ENCODE data around the gene SLC7A6.

The SLC7A6 gene

DNA sequence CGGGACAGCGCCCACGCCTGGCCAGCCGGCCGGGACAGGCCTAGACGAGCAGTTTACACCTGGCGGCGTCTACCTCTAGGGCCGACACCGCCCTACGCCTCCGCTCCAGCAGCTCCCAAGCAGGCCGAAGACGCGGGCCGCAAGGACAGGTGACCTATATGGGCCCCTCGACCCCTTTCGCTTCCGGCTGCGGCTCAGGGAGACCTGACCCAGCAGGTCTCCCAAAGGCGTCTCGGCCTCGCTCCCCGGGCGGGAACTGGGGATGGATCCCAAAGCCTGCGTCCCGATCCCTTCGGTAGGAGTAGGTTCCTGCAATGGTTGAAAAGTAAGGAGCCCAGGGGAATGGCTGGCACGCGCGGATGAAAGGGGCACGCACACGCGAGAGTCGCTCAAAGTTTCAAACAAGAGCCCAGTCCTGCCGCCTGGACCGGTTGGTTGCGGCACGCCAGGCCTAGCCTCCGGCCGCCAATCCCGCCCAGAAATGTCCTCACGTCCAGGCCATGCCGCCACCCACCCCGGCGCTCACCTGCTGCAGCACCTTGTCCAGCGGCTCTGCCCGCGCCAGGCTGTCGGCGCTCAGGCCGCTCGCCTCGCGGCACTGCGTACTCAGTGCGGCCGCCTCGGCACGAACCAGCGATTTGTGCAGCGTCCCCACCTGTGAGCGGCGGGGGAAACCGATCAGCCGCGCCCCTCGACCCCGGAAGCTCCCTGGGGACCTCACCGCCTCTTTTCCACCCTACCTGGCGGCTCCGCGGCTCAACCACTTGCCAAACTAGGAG lies 29.0 kb upstream of the SLC7A6 start:
- DNase-seq, result no peak

DNA sequence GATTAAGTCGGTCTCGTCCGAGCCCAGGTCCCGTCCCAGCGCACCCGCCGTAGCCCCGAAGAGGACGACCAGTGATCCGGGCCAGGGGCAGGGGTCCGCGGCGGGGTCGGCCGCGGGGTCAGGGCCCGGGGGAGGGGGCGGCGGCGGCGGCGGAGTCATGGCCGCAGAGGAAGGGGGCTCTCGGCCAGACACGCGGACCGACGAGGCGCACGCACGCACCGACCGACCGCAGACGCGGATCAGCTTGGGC lies 28.5 kb upstream of the SLC7A6 start, which contains the start of gene ESRP2:
Gene ESRP2, minus strand, starts transcription at position 241 of the 250 bp plus-strand sequence. Its CDS starts 82 bp downstream, at position 159.
- DNase-seq, result no peak

DNA sequence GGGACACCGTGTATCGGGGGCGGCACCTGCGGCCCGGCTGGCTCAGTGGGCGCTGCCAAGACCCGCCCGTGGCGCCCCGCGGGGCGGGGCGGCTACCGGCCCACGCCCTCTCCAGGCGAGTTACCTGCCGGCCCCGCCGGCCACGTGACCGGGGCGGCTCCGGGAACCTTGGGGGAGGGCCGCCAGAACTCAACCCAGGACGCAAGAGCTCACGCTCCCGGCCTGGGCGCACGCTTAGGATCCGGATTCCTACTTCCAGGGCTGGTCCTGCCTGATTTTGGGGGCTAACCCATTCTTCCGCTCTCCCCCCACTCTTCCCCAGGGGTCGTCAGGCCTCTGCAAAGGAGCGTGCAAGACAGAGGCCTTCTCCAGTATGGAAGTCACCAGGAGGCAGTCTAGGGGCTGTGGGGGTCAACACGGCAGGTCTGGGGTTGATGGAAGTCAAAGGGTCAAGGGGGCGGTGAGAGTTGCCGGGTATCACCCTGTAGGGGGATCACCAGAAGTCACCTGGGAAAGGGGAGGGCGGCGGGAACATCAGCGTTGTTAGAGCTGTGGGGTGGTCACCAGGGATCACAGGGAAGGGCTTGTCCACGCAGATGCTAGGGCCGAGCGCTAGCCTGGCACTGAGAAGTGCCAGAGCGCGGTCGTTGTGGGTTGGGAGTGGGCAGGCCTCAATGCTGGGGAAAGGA lies 28.0 kb upstream of the SLC7A6 start:
- DNase-seq, result no peak

DNA sequence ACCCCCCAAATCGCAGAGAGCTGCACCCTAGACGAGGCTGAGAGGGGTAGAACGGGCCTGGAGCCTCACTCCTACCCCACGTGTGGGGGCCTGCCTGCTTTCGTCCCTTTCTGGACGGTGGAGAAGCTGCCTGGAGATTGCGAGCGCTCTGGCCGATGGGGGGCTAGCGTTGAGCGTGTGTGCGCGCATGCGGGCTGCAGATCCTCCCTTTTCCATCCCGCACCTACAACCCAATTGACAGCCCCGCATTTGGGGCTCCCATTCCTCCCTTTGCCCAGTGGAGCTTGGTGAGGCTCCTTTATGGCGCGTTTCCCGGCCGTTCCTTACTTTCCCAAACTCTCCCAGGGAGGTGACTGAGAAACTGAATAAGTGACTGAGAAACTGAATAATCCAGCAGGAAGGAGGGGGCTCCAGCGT lies 27.5 kb upstream of the SLC7A6 start:
- DNase-seq, result no peak

DNA sequence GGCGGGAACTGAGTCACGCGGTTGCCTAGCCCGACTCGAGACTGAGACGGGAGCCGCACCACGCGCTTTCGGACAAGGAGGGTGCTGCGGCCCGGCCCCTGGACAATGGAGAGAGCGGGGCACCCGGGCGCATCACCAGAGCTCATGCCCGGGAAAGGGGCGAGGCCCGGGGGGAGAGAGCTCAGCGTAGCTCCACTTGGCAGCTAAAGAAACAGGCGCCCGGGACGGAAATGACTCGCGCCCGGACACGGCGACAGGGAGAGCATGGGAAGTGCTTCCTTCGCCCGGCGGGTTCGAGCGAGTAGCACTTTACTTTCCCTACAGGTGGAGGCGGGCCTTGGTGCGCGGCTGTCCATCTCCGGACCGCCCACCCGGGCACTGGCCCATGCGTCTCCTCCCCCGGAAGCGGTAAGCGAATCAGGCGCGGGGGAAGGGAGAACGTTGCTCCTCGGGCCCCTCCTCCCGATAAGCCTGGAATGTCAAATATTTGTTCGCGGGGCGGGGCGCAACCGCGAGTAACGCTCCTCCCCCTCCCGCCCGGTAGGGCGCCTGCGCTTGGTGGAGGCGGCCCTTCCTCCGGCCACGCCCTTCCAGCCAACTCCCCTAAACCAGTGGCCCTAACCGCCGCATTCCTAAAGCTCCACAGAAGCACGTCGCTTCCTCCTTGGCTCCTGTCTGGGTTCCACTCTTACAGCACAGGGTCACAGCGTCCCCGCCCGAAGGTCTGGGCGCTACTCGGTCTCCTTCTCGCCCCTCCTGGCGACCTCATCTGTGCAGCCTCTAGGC lies 26.9 kb upstream of the SLC7A6 start:
- peak; percentile 94 for DNase-seq

DNA sequence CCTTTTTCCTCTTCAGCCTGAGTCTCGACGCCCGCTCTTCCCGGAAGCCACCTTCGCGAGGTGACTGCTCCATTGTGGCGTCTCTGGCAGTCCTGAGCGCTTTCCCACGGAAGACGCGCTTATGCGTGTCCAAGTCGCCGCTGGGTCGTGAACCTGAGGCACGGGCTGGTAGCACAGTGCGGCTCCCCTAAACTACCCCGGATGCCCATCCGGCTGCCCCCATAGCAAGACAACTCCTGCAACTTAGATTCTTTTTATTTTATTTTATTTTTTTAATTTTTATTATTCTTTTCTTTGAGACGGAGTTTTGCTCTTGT lies 26.3 kb upstream of the SLC7A6 start:
- DNase-seq, result no peak

DNA sequence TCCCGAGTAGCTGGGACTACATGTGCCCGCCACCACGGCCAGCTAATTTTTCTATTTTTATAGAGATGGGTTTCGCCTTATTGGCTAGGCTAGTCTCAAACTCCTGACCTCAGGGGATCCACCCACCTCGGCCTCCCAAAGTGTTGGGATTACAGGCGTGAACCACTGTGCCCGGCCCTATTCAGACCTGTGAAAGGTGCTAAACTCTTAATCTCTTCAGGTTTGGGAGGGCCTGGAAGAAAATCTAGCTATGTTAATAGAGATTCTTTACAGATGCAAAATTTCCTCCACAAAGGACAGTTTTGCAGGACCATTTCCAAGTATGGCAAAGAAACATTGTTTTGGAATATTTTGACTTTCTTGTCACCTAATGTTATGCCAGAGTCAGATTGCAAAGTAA lies 22.2 kb upstream of the SLC7A6 start:
- DNase-seq, result no peak

DNA sequence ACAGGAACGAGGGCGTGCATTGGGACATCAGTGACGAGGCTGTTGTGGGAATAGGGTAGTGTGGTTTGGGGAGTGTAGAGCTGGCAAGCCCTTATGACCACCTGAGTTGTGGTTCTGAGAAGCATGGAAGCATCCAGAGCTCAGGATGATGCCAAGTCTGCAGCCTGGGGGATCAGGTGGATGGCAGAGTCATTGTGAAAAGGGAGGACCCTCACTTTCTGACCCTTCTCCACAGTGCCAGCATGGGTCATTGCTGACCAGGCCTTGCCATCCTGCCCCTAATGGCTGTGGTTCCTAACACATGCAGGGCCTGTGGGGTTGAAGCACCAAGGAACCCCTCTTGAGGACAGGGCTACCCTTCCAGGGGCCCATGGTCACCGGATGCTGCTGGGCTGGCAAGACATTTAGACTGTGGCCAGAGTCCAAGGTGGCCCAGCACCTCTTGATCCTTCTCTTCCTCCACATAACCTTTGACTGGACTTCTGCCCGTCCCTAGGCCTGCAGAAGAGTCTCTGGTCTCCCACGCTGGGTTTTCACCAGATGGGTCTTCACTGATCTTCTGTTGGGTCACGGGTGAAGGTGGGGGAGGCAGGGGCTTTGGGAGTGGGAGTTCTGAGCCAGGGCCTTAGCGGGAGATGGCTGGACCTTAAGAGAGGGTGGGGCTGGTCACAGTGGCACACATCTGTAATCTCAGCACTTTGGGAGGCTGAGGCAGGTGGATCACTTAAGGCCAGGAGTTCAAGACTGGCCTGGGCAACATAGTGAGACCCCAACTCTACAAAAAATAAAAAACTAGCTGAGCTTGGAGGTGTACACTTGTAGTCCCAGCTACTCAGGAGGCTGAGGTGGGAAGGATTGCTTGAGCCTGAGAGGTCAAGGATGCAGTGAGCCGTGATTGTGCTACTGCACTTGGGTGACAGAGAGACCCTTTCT lies 21.1 kb upstream of the SLC7A6 start:
- no peak for DNase-seq

DNA sequence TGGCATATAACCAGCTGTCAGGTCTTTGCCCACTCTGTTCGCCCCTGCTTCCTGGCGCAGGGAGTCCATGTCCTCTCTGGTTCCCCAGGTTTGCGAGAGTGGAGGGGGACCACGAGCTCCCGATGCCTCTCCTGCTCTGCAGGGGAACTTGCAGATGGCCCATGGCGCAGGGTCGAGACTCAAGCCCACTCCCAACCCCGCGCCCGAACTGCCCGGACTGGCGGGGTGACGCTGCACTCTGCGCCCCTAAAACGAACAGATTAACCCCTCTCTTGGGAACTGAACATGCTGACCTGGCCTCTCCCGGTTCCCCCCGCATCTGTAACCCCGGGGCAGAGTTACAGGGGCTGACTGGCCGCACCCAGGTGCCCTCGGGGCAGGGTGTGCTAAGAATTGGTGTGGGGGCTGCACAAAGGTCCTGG lies 19.8 kb upstream of the SLC7A6 start:
- no peak for DNase-seq

DNA sequence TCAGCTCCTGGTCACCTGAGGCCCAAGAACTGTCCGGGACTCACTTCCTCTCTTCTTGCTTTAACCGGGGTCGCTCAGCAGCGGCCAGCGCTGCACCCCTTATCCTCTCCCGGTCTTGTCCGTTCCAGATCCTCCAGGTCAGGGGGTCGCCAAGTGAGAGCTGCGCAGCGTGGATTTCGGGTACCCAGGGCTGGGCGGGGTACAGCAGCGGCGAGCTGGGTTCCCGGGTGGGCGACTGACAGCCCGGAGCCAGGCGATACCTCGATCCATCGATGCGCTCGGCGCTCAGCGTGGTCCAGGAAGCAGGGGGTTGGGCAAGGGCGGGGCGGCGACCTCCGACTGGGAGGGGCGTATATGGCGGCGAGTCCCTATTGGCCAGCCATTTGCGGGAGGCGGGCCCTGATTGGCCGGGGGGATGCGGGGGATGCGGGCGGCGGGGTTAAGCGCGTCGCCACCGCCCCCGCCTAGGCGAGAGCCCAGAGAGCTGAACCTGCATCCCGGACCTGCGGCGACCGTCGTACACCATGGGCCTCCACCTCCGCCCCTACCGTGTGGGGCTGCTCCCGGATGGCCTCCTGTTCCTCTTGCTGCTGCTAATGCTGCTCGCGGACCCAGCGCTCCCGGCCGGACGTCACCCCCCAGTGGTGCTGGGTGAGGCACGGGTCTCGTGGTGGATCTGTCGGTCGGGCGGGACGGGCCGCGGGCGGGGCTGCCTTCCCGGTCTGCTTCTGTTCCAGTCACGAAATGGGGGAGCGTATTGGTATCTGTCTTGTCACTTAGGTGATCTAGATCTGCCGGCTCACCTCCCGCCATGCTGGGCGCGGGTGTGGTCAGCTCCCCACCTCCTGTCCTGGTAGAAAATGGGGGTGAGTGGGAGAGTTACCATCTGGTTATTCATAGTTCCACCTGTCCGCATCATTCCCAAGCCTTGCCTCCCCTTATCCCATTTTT lies 19.1 kb upstream of the SLC7A6 start, which contains the start of gene PLA2G15:
Gene PLA2G15, plus strand, starts transcription at position 471 of the 951 bp plus-strand sequence. Its CDS starts 54 bp downstream, at position 525.
- no peak for DNase-seq

DNA sequence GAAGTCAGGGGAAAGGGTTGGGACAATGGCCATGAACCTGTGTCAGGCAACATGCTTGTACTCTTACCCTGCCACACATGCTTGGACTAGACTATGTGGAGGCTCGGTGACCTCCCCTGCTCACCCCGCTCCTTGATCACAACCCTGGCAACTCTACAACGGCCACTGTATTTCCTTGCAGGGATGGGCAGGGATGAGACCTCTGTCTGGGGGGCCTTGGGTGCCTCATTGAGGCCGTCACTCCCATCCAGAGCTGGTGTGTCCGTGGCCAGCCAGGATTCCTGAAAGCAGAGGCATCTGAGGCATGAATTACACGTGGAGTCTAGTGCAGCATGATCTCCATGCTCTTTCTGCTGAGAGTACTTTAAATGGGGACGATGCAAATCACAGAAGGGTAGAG lies 18.2 kb upstream of the SLC7A6 start:
- no peak for DNase-seq

DNA sequence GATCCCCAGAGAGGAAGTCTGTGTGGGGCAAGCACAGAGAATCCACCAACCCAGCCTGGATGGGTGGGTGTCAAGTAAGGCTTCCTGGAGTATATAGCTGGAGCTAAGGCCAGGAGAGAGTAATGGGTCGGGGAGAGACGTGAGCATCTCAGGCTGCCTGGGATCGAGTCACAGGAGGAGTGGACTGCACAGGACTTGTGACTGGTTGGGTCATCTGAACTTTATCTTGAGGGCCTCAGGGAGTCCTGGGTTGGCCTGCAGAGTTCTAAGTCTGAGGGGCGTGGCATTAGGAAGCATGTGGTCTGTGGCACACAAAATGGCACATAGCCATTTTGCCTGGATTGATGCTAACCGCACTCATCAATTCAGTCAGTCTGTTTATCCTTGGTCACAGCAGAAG lies 17.7 kb upstream of the SLC7A6 start:
- no peak for DNase-seq

DNA sequence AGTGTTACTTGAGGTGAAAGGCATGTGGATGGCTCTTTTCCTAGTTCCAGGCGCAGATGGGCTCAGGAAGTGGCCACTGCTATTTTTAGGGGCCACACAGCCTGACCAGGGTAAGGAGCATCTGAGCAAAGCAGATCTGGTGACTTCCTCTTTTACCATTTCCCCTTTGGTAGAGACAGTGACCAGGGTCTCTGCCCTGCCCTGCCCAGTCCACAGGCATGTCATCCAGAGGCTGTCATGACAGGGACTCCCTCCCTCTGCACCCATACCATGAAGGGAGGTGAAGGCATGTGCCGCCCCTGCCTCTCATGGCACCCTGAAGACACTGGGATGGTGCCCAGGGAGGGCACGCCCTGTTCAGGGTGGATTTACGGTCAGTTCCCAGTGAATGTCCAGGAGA lies 16.9 kb upstream of the SLC7A6 start:
- no peak for DNase-seq

DNA sequence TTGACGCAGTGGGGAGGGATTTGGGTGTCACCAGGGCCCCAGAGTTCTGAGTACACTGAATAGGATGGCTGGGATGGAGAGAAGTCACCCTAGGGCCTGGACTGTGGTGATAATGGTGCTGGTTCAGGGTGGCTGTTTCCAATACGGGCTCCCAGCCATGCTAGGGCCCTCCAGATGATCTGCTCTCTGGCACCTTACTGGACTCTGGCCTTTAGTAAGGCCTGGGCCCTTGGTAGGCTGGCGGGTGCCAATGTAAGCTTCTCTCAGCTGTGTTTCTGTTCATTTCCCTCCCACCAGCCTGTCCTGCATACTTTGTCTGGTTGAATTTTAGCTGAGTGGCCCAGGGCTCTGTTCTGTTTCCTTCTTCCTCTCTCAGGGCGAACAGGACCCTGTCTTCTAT lies 16.4 kb upstream of the SLC7A6 start:
- DNase-seq, result no peak

DNA sequence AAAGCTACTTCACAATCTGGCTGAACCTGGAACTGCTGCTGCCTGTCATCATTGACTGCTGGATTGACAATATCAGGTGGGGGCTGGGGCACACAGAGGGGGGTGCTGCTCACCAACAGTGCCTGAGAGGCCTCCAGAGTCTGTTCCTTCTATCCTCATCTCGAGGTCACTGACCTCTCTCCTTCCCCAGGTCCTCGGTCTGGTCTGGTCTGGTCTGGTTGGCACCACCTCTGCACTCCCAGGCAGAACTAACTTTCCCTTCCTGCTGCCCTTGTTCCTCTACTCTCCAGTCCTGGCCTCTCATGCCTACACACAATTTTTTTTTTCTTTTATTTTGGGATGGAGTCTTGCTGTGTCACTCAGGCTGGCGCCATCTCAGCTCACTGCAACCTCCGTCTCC lies 15.0 kb upstream of the SLC7A6 start:
- no peak for DNase-seq

DNA sequence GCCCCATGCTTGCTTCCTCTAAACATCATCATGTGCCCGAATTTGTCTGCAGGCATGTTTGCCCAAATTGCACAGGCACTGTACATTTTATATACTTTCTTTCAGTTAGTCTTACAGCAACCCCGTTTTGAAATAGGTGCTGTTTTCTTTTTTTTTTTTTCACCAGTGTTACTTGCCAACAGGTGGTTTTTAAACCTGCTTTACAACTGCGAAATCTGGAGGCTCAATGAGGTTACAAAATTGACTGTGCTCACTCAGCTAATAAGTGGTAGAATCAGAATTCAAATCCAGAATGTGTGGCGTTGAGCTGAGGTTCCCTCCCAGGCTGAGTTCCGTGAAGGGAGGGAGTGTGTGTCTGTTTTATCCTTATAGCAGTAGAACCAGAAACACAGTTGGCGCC lies 13.4 kb upstream of the SLC7A6 start:
- DNase-seq, result no peak

DNA sequence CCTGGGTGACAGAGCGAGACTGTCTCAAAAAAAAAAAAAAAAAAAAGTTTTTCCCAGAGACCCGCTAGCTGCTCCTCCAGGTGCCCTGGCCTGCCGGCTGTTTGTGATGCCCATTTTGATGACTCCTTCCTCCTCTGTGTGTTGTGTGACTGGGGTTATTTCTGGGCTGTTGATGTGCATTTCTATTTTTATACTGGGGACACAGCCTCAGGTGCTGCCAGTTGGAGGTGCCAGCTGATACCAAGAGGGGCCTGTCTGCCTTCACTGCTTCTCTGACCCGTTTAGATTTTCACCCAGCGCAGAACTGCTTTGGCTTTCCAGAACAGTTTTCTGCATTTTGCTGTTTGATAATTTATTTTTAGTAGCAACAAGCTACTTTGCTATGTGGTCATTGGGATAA lies 12.5 kb upstream of the SLC7A6 start:
- no peak for DNase-seq

DNA sequence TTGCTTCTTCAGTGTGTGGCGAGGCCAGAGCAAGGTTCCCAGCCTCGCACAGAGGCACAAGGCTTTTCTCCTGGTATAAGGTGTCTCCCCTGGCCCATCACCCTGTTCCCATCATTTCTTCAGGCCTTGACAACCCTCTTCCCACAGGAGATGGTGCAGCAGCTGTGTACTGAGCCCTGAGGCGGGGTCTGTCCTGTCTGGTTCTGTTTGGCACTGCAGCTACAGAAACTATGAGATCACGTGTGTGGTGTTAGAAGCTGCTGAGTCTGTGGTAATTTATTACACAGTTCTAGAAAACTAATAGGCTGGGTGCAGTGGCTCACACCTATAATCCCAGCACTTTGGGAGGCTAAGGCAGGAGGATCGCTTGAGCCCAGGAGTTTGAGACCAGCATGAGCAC lies 11.9 kb upstream of the SLC7A6 start:
- no peak for DNase-seq

DNA sequence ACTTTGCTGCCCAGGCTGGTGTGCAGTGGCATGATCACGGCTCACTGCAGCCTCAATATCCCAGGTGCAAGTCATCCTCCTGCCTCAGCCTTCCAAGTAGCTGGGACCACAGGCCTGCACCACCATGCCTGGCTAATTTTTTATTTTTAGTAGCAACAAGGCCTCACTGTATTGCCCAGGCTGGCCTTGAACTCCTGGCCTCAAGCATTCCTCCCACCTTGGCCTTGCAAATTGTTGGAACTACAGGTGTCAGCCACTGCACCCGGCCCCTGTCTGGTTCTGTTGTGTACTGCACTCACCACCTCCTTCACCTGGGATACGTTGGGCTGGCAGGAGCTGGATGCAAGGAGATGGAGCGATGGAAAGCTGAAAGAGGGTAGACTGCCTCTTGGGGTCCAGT lies 10.6 kb upstream of the SLC7A6 start:
- DNase-seq, result no peak

DNA sequence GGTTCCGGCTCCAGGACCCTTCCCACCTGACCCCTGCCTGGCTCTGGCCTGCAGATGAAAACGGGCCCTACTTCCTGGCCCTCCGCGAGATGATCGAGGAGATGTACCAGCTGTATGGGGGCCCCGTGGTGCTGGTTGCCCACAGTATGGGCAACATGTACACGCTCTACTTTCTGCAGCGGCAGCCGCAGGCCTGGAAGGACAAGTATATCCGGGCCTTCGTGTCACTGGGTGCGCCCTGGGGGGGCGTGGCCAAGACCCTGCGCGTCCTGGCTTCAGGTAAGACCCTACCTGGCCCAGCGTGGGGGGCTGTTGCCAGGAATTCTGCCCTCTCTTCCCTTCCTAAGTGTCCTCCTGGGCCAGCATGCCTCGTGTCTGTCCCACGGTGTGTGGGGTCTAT lies 8.6 kb upstream of the SLC7A6 start:
- DNase-seq, result no peak

DNA sequence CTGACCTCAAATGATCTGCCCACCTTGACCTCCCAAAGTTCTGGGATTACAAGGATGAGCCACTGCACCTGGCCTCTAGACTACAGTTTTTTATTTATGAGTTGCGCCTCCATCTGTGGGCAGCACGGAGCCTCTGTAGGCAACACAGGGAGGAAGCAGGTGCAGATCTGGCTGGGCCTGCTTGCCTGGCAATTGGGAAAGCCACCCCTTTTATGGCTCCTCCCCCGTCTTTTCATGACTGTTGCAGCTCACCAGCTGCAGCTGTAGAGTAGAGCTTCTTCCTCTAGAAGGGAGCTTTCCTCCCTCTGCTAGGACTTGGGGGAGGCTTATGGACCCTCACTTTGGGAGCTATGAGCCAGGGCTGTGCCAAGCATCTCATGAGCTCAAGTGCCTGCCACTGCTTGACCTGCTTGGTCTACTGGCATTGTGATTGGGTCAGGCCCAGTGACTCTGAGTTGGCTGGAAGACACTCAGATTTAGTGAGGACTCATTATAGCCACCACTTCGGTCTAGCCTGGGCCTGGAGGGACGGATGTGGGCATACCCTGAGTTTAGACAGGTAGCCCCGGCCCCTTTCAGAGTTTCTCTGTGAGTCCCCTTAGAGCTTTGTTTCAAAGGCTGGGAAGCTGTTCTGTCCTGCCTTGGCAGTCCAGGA lies 6.9 kb upstream of the SLC7A6 start:
- DNase-seq, result no peak

All from NCI-H524 treated with DMSO at 0.1 percent for 48 hours (cell line).